B cell (primary cell): ENCODE measurements around the gene EPB41L5.

ENCODE experiments used
- CTCF ChIP-seq: fragments of 200-600 bp; IDR thresholded peaks from one replicate; pipeline ENCODE4 v1.8.0; 2022; ENCODE audit warnings: antibody characterized with exemption, mild to moderate bottlenecking
- EZH2 ChIP-seq: IDR thresholded peaks from 2 replicates; pipeline ENCODE4 v1.6.1; 2012; ENCODE audit warnings: borderline replicate concordance, low read depth, mild to moderate bottlenecking, moderate library complexity, low read length; ENCODE audit not compliant: insufficient read depth, poor library complexity, severe bottlenecking

GRCh38 chr2:120221616-120222015, 208.7 kb downstream of the EPB41L5 start:
- TF ChIP-seq CTCF (no peak), EZH2 (no peak)
